Activated CD4-positive, alpha-beta T cell treated with anti-CD3 and anti-CD28 coated beads, Interleukin-2, amount 50 U/mL, for 1 hour (primary cell): ENCODE measurements around the gene REX1BD.
"Not testable (repeated sequence)": the region's sequence is repeated elsewhere in the genome, so short reads cannot be mapped to it uniquely, and the experiment has no call there.

Source experiments
- DNase-seq: peaks from one replicate; pipeline ENCODE4 v3.0.0-alpha.2; 2020

REX1BD gene

GRCh38 chr19:18588611-18589379, at the start of gene REX1BD:
Gene REX1BD, plus strand, starts transcription at chr19:18588798. Its CDS starts 4 bp downstream, at chr19:18588802.
- peak; percentile 84 for DNase-seq

GRCh38 chr19:18539372-18539771, 49.2 kb upstream of the REX1BD start:
- no peak for DNase-seq

- DNase-seq, result not testable (repeated sequence)
Observed at GRCh38 chr19:18540200-18540599, 48.4 kb upstream of the REX1BD start.

GRCh38 chr19:18541258-18541991, 47.2 kb upstream of the REX1BD start:
- DNase-seq, result no peak

GRCh38 chr19:18541992-18542940, 46.3 kb upstream of the REX1BD start:
- DNase-seq, result no peak

- peak; percentile 94 for DNase-seq
Observed at GRCh38 chr19:18542941-18543813, 45.4 kb upstream of the REX1BD start, which contains the start of gene FKBP8. Gene FKBP8, minus strand, starts transcription at chr19:18543573. Its CDS starts 1,603 bp downstream, at chr19:18541970.

- DNase-seq, result peak; percentile 68
Observed at GRCh38 chr19:18543814-18544475, 44.7 kb upstream of the REX1BD start.

GRCh38 chr19:18551631-18552030, 37.0 kb upstream of the REX1BD start:
- no peak for DNase-seq

- DNase-seq, result peak; percentile 97
Observed at GRCh38 chr19:18557411-18558201, 31.0 kb upstream of the REX1BD start, which contains the start of gene KXD1. Gene KXD1, plus strand, starts transcription at chr19:18557870. Its CDS starts 4,187 bp downstream, at chr19:18562057.

GRCh38 chr19:18558202-18558555, 30.4 kb upstream of the REX1BD start:
- peak; percentile 7 for DNase-seq

- no peak for DNase-seq
Observed at GRCh38 chr19:18558604-18559003, 30.0 kb upstream of the REX1BD start.

- DNase-seq, result no peak
Observed at GRCh38 chr19:18559685-18560084, 28.9 kb upstream of the REX1BD start.

- DNase-seq, result no peak
Observed at GRCh38 chr19:18562086-18562485, 26.5 kb upstream of the REX1BD start.

GRCh38 chr19:18566953-18567352, 21.6 kb upstream of the REX1BD start:
- DNase-seq, result no peak

GRCh38 chr19:18568367-18568766, 20.2 kb upstream of the REX1BD start:
- no peak for DNase-seq

- DNase-seq, result peak; percentile 99
Observed at GRCh38 chr19:18571564-18572344, 16.8 kb upstream of the REX1BD start, which contains the start of gene UBA52. Gene UBA52, plus strand, starts transcription at chr19:18571857. Its CDS starts 1,444 bp downstream, at chr19:18573301.

GRCh38 chr19:18574691-18575291, 13.8 kb upstream of the REX1BD start:
- DNase-seq, result no peak

GRCh38 chr19:18576383-18576782, 12.2 kb upstream of the REX1BD start:
- no peak for DNase-seq

- DNase-seq, result no peak
Observed at GRCh38 chr19:18577365-18577914, 11.2 kb upstream of the REX1BD start.
